NCI-H1105 (cell line): Measurements from ENCODE around the gene TBX5.

ENCODE experiments used
- DNase-seq: peaks from one replicate; lab custom pipeline; 2025; lab: John Stamatoyannopoulos, UW

The TBX5 gene

DNA sequence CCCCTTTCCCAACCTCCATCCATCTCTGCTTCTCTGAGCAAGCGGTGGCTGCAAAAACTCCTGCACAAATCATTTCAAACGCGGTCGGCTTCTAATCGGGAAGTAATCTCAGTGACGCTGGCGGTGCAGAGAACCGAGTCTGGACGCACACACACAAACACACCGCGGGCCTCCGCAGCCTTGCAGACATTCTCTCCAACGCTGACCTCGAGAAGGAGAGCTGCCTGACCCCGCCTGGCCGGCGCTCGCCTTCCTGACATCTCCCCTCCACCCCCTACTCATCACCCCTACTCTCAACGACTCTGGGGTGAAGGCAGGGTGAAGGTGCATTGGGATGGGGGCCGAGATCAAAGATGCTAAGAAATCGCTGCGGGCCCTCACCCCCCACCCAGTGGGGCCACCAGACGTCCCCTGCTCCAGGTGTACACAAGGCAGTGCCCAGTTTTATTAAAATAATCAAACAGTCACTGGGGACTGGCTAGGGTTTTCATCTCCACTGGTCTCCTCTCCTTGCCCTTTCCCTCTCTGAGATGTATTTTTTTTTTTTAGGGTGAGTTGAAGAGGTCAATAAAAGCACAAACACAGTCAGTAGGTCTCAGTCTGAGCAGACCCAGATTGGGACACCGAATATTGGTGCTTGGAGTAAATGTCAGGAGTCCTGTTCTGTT is 506 bp upstream of the TBX5 start:
- DNase-seq: no peak

GRCh38 chr12:114404926-114405518 is 922 bp downstream of the TBX5 start:
- DNase-seq: peak; percentile 44

DNA sequence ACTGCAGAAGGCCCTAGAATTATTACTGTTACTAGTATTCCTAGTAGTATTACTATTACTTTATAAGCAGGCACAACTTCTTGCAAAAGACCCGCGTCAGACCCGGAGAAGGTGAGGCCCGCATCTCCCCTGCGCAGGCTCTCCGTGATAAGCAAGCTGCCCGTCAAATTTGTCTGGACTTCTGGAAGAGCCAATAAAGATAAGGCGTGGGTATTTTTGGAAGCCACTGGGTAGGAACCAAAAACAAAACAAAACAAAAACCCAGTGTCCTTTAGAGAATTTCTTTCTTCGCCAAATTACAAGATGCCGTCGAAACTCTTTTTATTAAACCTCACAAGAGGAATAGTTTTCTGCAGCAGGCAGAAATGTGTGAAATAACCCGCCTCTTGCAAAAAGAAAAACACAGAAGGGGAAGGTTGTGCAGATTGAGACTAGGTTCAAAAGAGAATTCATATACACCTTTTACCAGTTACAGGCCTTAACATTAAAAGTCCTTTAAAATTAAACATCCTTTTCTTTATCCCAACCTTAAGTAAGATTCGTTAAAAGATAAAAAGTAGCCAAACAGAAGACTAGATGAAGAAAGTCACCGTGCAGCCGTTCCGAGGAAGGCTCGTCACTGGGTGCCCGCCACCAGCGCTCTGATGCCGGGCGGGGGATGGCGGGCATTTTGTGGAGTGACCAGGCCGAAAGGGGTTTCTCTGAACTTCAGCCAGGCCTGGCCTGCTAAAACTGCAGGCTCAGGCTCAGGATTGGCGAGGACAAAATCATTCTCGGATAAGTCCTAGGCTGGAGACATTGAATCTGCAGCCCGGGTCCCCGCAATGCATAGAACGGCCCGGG is 1.6 kb downstream of the TBX5 start:
- DNase-seq: peak; percentile 16

GRCh38 chr12:114403690-114404066 is 2.3 kb downstream of the TBX5 start:
- DNase-seq: no peak

- DNase-seq: no peak
Observed at GRCh38 chr12:114403011-114403689, 2.8 kb downstream of the TBX5 start.

DNA sequence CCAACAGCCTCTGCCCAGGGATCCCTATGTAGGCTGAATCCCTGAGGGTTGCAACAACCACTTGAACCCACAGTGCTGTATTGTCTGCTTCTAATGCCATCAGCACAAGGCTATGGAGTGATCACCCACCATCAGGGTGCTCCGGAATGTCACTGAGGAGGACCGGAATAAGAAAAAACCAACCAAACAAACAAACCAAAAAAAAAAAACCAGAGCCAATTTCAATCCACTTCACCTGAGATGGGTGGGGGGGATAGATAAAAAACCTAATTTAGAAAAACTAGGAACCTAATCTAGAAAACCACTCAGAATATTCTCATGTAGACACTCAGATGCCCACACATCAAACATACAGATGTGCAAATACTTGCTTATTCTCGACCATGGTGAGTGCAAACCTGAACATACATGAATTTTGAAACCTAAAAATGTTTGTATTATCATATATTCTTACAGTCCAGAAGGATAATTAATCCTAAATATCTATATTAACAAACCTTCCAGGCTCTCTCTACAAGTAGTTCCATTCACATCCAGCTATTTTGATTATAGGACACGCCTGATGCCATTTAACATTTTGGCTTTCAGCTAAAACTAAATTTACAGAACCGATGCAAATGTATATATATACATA is 3.7 kb downstream of the TBX5 start:
- no peak for DNase-seq

DNA sequence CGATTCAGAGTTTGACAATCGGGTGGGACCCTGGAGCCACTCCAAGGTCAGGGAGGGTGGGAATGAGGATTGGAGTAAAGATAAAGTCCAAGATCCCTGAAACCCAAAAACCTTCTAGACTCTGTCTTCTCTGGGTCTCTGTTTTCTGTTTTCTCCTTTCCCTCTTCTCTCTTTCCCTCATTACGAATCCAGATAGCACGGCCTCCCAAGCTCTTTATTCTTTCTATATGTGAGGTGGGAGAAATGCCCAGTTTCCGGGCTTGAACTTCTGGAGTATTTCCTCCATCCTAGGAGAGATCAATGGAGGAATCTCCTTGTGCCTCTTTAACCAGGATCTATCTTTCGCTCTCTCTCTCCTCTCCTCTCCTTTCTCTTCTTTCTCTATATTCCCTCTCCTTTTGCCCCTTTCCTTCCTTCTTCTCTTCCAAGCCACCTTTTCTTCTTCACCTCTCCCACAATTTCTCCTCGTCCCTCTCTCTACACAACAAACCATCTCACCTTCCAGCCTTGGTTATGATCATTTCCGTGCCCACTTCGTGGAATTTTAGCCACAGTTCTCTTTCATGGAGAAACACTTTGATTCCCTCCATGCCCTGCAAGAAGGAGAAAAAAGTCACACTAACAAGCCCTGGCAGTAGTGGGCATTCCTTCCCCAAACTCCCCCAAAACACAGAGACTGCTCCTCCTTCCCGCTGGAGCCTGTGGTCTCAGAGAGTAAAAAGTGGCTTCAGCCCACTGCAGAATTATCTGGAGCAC is 4.4 kb downstream of the TBX5 start:
- DNase-seq: no peak

DNA sequence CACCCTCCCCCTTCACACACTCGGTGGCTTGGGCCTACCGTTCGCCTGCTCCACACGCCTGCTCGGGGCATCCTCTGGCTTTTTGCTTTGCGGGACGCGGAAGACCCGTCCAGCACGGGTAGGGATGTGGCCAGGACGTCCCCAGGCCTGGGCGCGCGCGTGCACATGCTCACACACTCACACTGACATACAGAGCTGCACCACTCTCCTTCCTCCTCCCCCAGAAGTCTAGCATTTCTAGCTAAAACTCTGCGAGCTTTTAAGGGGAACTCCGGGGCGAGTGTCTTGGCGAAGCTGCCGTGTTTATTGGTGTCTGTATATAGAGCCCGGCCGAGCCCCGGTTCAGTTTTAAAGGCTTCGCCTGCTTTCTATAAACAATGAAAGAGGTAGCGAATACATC is 5.0 kb downstream of the TBX5 start:
- DNase-seq: no peak

GRCh38 chr12:114400361-114400811 is 5.6 kb downstream of the TBX5 start:
- DNase-seq: no peak

- DNase-seq: no peak
Observed at GRCh38 chr12:114399664-114400211, 6.2 kb downstream of the TBX5 start.

- no peak for DNase-seq
Observed at GRCh38 chr12:114397978-114398881, 7.7 kb downstream of the TBX5 start.

DNA sequence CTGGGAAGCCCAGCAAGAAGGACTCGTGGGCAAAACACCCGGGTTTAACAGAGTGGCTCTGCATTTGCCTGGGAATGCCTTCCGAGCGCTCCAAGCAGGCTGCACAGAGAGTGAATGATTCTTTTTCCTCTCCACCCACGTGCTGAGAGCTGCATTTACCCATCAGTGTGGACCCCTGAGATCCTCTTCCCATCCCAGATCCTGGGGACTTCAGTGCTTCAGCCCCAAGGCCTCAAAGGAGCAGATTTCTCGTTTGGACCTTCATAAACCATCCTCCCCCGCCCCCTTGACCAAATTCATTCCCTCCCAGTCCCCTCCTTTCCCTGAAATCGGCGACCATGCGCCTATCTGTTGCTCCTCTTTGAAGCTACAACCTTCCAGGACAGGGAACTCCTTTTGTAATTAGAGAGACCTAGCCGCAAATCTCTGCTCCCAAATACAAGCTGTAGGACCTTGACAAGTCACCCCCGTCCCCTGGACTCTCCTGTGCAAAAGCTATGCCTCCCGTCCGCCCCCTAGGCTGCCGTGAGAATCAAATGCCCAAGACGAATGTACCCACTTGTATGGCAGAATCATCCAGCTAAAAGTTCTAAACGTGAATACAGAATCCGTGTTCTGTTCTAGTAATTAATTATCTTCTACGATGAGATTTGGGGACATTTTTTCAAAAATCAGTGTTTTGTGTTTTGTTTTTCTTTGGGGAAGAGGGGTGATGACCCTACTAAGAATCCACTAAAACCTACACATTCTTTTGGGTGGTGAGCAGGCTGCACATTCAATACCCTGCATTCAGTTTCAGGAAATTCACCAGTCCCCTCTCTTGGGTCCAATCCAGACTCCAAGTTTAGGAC is 8.8 kb downstream of the TBX5 start:
- no peak for DNase-seq

DNA sequence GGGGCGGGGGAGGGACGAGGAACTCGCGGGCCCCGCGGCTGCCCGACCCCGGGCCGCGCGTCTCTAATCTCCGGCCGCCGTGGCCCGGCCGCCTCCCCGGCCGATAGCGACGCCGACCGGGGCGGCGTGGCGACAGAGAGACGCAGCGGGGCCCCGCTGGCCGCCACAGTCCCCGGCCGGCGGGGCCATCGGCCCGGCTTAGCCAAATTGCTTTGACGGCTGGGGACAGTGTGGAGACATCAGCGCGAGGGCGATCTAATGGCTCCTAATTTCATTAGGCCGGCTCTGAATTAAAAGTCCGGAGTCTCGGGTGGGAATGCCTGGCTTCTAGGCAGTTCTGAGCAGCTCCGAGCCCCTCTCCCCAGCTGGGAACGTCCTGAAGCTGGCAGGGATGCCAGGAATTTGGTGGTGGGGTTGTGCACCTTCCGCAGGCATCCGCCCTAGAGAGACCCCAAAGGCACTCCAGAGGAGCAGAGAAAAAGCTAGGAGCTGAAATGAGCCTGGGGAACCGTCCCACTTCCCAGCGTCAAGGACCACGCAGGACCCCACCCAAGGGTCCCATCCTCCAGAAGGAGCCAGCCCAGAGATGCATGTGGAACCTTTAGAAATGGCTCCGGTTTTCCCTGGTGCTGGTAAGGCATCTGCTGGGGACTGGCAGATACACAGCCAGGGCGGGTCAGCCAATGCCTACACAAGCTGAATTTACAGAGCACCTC is 9.6 kb downstream of the TBX5 start:
- no peak for DNase-seq

DNA sequence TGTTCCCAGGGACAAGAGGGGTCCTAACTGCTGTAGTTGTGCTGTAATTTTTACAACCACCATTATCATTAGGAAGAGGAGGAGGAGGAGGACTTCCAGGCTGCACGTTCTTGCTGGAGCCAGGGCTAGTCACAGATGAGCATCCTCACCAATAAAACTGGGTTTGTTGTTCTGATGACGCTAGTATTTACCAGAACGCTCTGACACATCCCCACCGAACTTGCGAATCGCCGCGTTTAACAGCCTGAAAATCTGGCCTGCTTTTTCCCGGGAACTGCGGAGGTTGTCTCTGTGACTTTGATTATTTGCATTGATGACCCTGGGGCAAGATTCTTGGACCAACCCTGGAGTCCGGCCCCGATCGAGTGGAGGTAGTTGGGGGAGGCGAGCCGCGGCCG is 10.2 kb downstream of the TBX5 start:
- no peak for DNase-seq

- no peak for DNase-seq
Observed at GRCh38 chr12:114395233-114395632, 10.7 kb downstream of the TBX5 start.

DNA sequence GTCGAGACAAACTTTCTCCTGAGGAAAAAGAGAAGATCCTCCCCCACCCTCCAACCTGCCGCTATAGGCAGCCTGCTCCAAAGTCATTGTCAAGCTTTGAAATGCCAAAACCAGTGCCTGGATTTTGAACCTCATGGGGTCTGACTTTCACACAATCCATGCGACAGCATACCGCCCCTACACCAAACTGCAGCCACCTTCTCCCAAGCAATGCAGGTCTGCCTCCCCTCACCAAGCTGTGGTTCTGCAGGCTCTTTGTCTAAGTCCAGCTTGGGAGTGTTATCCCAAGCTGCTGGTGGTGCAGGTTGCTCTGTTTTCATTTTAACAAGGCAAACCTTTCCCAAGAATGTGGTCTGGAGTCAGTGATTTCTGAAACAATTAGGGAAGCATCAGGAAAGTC is 12.4 kb downstream of the TBX5 start:
- no peak for DNase-seq

GRCh38 chr12:114392909-114393308 is 13.0 kb downstream of the TBX5 start:
- DNase-seq: no peak

- no peak for DNase-seq
Observed at GRCh38 chr12:114391088-114391487, 14.9 kb downstream of the TBX5 start.
